LNCaP clone FGC (cell line): ENCODE data around the gene LSM4.

ENCODE experiments used
- DNase-seq: peaks from one replicate; pipeline ENCODE4 v3.0.0-alpha.2; 2011; ENCODE audit warnings: low read depth
- H3K4me3 ChIP-seq: 2 replicates; pipeline ENCODE4 v1.5.1; 2011; ENCODE audit warnings: mild to moderate bottlenecking, low read depth, low read length, control low read depth
- TF ChIP-seq, protein P1 (sequence below): IDR thresholded peaks from 2 replicates; pipeline ENCODE4 v1.5.1; 2012; ENCODE audit warnings: mild to moderate bottlenecking; ENCODE audit not compliant: control insufficient read depth, insufficient read depth; ENCODE audit errors: extremely low read depth

Gene LSM4

DNA sequence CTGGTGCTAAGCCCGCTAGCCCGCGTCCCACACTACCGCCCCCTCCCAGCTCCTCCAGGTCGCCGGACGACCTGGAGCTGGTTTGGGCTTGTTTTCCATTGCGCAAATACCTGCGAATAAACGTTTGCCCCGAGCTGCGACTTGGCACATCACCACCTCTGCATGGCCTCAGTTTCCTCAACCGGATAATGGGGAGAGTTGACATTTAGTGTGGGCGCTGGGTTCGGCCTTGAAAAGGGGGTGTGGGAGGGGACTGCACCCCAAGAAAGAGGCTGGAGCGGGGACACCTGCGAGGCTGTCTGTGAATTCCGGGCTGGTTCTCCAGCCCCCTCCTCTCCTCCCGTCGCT, 30.4 kb downstream of the LSM4 start:
- no peak overlapping the region for H3K4me3 ChIP-seq
- DNase-seq, result no peak
- TF ChIP-seq, protein P1, sequence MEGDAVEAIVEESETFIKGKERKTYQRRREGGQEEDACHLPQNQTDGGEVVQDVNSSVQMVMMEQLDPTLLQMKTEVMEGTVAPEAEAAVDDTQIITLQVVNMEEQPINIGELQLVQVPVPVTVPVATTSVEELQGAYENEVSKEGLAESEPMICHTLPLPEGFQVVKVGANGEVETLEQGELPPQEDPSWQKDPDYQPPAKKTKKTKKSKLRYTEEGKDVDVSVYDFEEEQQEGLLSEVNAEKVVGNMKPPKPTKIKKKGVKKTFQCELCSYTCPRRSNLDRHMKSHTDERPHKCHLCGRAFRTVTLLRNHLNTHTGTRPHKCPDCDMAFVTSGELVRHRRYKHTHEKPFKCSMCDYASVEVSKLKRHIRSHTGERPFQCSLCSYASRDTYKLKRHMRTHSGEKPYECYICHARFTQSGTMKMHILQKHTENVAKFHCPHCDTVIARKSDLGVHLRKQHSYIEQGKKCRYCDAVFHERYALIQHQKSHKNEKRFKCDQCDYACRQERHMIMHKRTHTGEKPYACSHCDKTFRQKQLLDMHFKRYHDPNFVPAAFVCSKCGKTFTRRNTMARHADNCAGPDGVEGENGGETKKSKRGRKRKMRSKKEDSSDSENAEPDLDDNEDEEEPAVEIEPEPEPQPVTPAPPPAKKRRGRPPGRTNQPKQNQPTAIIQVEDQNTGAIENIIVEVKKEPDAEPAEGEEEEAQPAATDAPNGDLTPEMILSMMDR, result no peak

DNA sequence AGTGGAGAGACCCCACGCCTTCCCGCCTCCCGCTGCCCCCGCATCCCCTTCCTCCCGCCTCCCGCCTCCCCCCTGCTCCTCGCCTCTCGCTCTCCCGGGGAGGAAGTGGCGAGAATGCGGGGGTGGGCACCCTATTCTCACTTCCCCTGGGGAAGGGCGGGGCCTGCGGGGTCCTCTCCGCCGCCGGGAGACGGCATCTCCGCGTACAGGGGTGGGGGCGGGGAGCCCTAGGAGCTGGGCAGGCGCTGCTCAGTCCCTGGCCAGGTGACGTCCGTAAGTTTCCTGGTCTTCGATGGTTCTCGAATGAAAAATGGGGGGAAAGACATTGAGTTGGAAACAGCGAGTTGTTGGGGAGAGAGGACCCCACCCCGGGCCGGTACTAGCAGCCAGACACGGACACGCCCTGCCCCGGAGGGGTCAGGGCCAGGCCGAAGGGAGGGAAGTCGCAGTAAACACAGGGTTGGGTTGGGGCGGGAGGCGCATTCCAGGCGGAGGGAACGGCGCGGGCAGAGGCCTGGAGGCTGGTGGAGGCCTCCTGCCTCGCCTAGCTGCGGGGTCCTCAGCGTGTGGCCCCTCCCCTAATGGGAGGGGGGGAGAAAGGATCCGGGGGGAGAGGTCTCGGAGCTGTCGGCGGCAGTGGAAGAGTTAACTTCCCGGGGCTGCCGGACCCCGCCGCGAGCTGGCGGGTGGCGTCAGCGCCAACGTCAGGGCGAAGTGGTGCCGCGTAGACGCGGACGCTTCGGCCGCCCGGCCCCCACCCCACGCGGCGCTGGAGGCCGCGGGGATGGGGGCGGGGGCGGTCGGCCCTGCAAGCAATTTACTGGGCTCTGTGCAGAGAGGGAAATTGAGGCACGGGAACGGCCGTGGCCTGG, 31.1 kb downstream of the LSM4 start:
- no peak overlapping the region for H3K4me3 ChIP-seq
- TF ChIP-seq, protein P1, result no peak
- no peak for DNase-seq

DNA sequence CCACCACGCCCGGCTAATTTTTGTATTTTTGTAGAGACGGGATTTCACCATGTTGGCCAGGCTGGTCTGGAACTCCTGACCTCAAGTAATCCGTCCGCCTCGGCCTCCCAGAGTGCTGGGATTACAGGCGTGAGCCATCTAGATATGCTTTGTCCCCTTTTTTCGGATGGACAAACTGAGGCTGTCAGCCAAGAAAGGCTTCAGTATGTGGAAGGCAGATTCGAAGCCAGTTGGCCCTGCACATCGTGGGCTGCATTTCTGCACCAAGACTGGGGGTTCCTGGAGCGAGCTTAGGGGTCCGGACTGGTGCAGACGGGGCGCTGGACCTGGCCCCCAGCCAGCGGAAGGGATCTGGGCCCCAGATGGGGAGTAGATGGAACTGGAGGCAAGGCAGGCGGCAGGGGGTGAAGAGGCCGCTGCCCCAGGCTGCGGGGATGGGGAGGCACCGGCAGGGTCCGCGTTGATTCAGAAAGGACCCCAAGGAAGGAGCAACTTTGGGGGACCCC, 31.8 kb downstream of the LSM4 start:
- TF ChIP-seq, protein P1, result no peak
- no peak for DNase-seq
- no peak overlapping the region for H3K4me3 ChIP-seq

DNA sequence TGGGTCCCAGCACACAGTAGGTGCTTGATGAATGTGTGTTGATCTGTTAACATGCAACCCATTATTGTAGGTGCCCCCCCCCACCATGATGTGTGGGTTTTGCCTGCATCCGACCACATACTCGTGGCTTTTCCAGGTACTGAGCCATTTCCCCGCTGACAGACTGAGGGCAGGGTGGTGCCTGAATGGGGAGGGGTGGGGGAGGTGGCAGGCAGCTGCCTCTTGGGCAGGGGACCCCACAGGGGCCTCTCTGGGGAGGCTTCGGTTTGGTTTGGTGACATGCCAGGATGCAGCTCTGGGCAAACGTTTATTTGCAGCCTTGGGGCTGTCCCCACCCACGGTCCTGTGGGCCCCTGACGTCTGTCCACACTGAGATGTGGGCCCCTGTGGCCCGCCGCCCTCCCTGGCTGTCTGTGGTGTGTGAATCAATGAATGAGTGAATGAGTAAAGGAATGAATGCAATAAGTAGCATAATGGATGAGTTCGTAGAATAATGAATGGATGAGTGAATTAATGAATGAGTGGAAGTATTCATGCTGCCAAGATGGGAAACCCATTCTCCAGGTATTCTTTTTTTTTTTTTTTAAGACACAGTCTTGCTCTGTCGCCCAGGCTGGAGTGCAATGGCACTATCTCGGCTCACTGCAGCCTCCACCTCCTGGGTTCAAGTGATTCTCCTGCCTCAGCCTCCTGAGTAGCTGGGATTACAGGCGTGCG, 32.4 kb downstream of the LSM4 start:
- H3K4me3 ChIP-seq, result no peak overlapping the region
- DNase-seq, result no peak
- TF ChIP-seq, protein P1, result no peak

DNA sequence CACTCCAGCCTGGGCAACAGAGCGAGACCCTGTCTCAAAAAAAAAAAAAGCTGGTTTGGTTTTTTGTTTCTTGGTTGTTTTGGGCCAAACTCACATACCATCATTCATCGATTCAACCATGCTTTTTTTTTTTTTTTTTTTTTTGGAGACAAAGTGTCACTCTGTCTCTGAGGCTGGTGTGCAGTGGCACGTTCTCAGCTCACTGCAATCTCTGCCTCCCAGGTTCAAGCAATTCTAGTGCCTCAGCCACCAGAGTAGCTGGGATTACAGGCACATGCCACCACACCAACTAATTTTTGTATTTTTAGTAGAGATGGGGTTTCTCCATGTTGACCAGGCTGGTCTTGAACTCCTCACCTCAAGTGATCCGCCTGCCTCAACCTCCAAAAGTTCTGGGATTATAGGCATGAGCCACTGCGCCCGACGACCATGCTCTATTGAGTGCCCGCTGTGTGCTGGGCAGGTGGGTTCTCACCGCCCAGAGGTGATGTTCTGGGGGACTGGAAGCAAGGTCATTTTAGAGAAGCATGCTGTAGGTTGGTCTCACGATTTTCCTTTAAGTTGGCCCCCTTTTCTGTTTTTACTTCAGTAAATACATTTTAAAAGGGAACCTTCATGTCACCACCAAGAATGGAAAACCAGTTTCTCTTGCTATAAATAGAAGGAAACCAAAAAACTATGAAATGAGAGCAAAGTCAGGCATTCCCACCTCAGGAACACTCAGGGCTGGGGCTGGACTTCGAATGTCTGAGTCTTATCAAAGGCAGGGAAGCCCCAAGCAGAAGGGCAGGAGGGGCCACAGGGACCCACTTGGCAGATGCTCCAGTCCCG, 33.2 kb downstream of the LSM4 start:
- TF ChIP-seq, protein P1, result no peak
- no peak for DNase-seq
- H3K4me3 ChIP-seq, result no peak overlapping the region

DNA sequence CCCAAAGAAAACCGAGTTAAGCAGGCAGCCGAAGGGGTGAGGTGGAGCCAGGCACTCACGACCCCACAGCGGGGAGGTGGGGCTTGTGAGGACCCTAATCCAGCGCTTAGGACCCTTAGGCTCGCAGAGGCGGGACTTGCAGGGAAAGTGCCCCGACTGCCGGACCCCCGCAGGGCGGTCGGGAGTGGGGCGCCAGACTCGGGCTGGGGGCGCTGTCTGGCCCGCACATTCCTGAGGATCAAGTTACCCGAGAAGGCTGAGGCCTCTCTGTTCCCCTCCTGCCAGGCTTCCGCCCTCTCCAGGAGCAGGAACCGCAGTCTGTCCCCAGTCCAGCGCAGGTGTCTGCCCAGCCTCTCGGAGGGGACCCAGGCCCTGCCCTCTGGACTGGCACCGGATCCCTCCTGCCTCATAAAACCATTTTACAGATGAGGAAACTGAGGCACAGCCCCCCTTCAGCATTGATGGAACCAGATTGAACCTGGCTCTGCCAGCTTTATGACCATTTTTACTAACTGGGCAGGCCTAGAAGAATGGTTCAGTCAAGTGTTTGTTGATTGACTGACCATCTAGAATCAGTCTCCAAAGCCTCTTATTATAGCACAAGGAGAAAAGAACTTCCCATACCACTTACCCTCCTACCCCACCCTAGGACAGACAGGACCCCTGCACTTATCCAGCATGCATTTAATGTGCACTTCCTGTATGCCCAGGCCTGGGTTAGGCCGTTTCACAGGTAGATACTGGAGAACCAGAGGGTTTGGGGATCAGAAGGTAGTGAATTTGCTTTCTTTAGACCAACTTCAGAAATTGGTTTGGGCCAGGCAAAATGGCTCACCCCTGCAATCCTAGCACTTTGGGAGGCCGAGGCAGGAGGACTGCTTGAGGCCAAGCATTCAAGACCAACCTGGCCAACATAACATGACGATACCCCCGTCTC, 34.8 kb downstream of the LSM4 start:
- DNase-seq, result no peak
- TF ChIP-seq, protein P1, result no peak
- no peak overlapping the region for H3K4me3 ChIP-seq
